Epithelial cell of prostate (primary cell): ENCODE data around the gene TMEM260.
"Not testable (repeated sequence)": the region's sequence is repeated elsewhere in the genome, so short reads cannot be mapped to it uniquely, and the experiment has no call there.

Experiments
- DNase-seq: peaks from one replicate; pipeline ENCODE4 v3.0.0-alpha.2; 2011; ENCODE audit warnings: low read depth, low spot score
- H3K27ac ChIP-seq: fragments of 450-650 bp; 2 replicates; pipeline ENCODE4 v1.5.1; 2017; ENCODE audit warnings: mild to moderate bottlenecking

Gene TMEM260

DNA sequence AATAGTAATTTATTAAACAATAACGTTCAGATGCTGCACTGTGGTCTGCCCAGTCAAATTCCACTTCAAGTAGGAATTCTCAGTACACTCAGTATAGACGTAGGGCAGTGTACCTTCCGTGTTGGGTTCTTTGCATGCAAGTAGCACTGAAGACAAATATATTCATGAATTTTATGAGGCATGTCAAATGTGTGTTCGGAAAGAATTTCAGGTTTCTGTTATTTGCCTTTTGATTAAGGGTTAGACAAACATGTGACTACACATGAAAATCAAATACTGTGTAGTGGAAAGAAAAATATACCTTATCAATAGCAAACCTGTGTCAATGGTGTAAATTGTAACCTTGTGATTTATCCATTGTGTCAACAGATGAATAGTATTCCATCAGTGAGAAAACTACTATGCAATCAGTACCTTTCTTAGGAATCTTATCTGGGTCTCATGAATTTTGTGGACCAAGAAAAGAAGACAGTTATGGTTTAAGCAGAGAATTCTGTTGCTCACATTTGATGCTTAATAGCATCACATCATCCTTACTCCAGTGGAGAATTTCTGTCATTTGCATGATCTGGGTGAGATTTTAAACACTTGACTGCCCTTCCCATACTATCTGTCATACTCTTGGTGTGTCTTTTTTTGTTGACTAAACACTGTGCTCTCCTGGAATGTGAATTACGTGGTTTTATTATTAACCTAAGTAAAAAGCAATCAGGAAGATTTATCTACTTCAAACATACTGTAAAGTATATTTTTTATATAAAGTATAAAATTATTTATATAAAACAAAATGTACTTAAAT is 13.3 kb downstream of the TMEM260 start:
- no peak for DNase-seq
- no peak overlapping the region for H3K27ac ChIP-seq

DNA sequence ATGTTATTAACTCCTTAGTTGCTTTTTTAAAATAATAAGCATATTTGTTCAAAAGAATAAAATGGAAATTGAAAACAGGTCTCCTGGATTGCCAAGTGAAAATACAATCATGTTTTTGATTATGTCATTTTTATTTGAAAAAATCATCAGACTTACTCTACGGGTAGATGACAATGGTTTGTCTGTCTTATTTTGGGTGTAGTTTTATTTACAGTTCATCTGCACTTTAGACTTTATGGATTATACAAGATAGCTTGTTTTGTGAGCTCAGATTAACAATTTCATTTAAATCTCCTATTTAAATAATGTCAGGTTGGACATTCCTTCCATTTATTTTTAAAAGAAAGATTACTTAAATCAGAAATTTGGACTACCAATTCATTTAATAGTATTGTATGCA is 14.8 kb downstream of the TMEM260 start:
- DNase-seq: no peak
- H3K27ac ChIP-seq: no peak overlapping the region

DNA sequence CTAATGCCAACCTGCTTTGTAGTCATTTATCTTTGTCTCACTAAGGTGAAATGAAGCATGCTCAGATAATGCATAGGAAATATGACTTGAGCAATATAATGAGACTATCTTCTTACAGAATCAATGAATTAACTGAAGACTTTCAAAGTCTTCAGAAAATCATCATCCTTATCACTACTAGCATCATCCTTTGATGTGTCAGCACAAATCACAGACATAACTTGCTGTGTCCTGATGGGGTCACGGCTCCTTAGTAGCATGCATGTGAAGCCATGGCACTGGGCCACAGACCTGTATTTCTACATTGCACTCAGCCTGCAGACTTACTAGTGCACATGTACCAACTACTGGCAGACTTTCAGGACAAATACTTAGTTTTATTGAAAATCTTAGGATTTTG is 18.9 kb downstream of the TMEM260 start:
- DNase-seq: no peak
- H3K27ac ChIP-seq: no peak overlapping the region

DNA sequence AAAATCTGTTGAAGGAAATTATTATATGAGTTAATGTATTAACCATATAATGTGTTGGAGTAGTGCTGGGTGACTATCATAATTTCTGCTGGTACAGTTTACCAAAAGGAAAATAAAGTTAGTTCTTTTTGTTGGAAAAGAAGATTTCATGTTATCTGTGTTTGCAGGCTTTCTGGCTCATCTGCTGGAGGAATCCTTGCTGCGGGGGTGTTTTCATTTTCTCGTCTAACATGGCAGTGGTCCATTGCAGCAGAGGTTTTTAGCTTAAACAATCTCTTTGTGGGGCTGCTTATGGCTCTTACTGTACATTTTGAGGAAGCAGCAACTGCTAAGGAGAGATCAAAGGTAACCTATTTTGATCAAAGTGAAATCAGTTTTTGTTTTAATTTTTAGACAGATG is 24.1 kb downstream of the TMEM260 start:
- no peak overlapping the region for H3K27ac ChIP-seq
- DNase-seq: no peak

DNA sequence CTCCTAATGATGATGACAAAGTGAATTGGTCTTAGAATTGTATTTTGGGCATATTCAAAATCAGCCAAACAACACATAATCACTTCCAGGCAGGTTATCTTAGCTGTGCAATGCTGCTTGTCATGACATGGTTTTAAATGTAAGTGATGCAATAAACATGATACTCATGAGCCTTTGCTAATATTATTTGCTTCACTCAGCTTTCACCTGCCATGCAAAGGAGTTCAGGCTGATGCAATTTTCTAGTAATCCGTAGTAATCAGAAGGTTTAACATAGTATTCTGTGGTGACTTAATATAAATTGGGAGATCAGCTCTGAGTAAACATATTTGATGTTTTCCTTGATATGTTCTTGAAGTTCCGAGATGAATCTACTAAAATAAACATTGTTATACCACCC is 29.1 kb downstream of the TMEM260 start:
- DNase-seq: no peak
- H3K27ac ChIP-seq: peak overlapping the region; percentile 90

DNA sequence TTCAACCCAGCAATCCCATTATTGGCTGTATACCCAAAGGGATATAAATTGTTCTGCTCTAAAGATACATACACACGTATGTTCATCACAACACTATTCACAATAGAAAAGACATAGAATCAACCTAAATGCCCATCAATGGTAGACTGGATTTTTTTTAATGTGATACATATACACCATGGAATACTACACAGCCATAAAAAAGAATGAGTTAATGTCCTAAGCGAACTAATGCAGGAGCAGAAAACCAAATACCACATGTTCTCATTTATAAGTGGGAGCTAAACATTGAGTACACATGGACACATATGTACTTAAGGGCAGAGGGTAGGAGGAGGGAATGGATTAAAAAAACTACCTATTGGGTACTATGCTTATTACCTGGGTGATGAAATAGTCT is 32.1 kb downstream of the TMEM260 start:
- not testable (repeated sequence) for DNase-seq, H3K27ac ChIP-seq

DNA sequence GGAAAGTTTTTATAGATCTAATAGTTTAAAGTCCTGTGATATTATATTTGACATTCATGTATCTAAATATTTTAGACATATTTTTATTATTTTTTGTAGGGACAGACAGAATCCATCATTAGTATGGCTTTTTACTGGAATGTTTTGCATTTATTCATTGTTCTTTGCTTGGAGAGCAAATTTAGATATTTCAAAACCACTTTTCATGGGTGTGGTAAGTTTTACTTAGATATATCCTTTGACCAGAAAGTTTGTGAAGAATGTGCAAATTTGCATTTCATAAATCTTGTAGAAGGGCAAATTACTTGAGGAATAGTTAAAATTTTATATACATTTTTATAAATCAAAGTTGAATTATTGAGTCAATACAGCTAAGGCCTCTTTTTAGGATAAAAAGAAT is 37.5 kb downstream of the TMEM260 start:
- no peak overlapping the region for H3K27ac ChIP-seq
- DNase-seq: no peak

DNA sequence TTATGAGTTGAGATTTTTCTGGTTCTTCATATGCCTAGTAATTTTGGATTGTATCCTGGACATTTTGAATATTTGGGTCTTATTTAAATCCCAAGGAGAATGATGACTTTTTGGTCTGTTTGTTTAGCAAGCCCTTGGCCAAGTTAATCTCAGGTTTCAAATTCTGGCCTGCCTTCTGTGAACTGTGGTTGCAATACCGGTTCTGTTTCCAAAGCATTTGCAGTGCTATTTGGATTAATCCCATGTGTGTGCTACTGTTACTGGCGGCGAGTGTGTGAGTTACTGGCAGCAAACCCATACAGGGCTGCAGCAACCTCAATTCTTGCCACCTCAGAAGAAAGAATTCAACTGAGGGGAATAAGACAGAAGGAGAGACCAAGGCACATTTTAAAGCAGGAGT is 51.1 kb downstream of the TMEM260 start:
- no peak overlapping the region for H3K27ac ChIP-seq
- no peak for DNase-seq

DNA sequence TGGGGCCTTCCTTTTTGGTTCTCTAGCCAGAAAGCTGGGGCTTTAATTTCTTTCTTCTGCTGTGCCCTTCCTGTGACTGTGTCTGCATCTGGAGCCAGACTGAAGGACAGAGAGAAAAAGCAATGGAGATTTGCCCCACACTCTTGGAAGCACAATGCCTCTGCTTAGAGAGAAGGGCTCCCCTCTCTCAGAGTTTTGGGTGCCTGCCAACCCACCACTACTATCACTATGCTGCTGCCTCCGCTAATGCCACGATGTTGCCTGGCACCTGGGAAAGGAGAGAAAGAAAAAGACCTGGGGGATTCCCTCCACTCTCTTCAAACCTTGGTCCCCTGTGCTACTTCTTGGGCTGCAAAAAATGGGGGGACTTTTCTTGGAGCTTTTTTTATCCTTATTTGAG is 52.6 kb downstream of the TMEM260 start:
- no peak overlapping the region for H3K27ac ChIP-seq
- DNase-seq: no peak

DNA sequence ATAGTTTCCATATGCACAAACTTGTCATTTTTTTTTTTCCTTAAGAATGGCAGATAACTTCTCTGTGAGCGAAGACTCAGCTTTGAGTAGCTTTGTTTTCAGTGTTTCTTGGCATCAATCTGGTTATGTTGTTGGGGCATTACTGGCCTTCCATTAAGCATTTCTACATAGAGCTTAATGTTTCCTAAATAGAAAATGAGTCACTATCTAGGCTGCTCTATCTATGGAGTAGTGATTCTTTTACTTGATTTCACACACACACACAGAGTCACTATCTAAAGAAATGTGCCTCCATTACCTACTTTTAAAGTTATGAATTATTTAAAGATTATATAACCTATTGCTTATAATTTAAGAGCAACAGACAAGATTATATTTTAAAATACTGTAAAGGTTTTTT is 53.9 kb downstream of the TMEM260 start:
- no peak for DNase-seq
- no peak overlapping the region for H3K27ac ChIP-seq

DNA sequence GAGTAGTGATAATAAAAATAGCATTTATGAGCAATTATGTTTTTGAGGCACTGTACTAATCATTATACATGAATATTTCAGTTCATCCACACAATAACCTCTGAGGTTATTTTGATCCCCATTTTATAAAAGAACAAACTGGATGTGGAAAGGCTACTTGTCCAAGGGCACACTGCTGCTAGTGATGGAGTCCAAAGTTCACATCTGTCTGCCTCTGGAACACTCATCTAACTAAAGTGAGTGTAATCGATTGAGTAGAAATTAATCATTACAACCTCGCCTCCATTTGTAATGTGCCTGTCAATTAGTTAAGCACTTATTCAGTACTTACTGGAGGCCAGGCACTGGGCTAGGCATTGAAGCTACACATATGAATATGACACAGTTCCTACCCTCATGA is 55.4 kb downstream of the TMEM260 start:
- no peak overlapping the region for H3K27ac ChIP-seq

DNA sequence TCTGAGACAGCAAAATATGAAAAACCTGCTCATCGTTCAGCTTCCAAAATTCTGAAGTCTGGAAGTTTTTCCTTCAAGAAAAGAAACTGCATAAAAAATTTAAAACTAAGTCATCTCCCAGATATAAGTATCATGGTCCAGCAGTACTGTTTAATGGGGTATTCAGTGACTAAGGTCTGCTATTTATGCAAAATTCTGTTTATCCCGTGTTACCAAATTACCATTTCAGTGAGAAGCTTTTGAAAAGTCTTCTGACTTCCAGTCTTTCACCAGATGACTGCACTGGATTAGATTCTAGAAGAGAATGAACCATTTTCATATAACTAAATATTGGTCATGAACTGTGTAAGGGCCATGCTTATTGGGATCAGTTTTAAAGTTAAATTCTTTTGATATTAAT is 67.9 kb downstream of the TMEM260 start:
- no peak overlapping the region for H3K27ac ChIP-seq
- no peak for DNase-seq

More for the DNA sequence above, 55.4 kb downstream of the TMEM260 start:
- DNase-seq: no peak

DNA sequence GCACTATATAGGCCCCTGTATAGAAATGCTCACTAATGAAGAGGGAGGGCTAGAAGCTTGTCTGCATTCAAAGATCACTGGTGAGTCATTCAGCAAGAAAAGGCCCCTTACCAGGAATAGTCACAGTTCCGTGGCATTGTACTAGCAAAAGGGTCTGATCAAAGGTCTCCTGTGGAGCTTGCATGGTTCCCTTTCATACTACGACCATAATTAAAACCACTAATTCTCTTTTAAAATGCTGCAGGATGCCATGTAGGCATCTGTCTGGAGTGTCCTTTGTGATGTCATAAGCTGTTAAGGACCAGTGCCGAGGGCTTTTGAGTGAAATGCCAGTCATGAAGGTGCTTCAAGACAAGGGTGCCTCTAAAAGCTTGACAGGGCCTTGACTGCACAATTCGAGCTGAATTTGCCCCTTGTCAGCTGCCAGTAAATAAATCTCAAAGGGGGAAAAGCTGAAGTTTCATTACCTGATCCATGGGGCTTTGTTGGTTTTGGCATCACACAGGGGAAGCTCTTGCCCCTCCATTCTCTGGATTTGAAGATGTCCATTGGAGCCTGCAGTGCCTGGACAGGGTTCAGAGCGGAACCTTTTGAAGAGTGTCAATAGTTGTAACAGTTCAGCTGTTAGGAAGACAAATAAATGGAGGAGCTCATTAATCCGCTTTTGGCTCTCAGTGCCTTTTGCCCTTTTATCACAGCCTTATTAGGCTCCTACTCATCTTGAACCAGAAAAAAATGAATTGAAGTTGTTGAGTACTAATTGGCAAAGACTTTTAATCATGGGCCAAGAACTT is 69.1 kb downstream of the TMEM260 start:
- H3K27ac ChIP-seq: no peak overlapping the region
- DNase-seq: no peak

DNA sequence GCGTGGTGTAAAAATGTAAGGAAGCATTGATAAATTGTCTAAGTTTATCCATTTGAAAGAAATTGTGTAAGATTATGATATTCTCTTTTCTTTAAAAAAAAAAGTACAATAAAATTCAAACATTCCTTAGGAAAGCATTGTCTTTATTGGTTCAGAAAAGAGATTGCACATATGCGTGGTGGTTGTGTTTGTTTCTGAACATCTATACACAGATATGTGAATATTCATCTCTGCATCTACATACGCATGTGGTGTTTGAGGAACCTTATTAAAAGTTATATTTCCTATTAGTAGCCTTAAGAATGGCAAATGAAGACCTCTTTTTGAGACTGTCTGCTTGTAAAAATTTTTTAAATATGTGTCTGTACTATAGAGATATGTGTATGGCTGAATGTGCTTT is 69.8 kb downstream of the TMEM260 start:
- no peak for DNase-seq
- no peak overlapping the region for H3K27ac ChIP-seq

DNA sequence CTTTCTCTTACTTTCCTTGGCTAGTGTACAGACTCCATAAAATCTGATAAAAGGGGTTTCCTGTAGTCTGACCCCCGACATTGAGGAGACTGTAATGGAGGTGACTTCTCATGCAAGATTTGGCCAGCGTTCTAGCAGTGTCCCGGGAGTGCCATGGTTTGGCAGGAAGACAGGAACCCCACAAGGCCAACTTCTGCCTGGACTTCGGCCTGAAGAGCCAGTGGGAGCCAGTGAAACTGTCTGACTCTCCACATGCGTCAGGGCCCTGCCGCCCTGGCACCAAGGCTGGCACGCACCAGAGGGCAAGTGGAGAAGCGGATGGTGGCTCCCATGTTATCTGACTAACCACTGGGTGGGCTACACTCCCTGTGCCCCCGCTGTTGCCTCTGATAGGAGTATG is 70.5 kb downstream of the TMEM260 start:
- H3K27ac ChIP-seq: no peak overlapping the region
- no peak for DNase-seq

DNA sequence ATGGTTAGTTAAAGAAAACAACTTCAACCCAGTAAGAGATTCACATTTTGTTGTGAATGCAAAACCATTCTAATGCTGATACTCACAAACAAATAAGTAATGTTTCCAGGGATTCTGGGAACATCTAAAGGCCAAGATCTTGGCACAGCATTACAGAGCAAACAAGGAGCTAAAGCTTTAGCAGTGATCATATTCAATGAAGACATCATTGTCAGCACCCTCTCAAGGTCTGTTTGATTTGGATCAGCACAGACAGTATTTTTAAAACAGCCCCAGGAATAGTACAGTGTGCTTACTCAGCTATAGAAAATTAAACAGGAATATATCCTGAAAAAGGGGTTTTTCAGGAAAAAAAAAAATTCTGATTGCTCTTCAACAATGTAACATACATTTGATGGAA is 71.4 kb downstream of the TMEM260 start:
- DNase-seq: no peak
- no peak overlapping the region for H3K27ac ChIP-seq

DNA sequence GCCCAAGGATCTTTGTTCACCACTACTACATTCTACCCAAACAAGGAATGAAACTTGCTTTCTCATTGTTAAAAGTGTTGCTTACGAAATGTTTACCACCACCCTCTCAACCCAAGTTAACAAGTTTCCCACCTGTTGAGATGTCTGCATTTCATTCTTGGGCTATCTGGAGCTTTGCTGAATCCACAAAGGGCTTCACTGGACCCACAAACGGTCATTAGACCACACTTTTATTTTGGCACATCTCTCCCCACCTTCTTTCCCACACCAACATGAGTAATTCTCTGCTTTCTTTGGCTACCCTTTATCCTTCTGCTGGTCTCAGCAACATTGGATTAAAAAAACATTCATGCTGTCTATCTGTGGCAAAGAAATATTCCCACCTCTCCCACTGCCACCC is 78.0 kb downstream of the TMEM260 start:
- H3K27ac ChIP-seq: no peak overlapping the region
- no peak for DNase-seq

DNA sequence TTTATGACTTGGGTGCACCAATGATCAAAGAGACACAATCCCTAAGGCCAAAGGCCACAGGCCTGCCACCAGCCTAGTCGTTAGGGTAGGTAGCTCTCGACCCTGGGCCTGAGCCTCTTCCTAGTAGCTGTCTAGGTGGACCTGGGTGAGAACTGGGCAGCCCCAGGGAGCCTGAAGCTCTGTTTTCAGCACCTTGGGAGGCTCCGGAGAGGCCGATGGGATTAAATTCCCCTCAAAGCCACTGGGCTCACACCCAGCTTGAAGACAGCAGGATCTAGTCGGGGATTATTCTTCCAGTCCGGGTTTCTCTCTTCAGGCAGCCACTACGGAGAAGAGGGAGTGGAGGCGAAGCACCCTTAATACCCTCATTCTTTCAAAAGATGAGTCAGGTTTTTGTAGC is 79.8 kb downstream of the TMEM260 start:
- no peak for DNase-seq
- no peak overlapping the region for H3K27ac ChIP-seq

DNA sequence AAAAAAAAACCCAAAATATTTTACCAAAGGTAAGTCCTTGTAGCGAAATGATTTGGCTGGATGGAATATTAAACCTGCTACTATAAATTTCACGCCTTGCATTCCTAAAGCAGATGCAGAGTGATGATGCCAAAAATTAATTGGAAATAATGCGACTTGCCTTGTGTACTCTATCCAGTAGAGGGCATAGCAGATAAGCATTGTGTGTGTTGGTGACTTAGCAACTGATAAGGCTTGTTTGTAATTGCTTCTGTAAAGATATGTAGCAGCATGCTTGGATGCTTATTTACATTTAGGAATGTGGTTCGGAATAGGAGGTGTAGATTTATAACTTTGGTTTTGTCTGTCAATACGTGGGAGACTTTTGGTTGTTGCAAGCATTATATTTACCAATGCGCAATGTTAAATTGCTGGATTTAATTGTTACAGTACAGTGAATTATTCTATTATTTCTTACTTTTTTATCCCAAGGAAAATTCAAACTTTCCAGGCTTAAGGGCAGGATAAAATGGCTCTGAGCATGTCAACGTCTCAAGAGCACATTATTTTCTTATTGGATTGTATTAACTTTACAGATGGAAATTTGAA is 80.5 kb downstream of the TMEM260 start:
- no peak overlapping the region for H3K27ac ChIP-seq
- DNase-seq: no peak

DNA sequence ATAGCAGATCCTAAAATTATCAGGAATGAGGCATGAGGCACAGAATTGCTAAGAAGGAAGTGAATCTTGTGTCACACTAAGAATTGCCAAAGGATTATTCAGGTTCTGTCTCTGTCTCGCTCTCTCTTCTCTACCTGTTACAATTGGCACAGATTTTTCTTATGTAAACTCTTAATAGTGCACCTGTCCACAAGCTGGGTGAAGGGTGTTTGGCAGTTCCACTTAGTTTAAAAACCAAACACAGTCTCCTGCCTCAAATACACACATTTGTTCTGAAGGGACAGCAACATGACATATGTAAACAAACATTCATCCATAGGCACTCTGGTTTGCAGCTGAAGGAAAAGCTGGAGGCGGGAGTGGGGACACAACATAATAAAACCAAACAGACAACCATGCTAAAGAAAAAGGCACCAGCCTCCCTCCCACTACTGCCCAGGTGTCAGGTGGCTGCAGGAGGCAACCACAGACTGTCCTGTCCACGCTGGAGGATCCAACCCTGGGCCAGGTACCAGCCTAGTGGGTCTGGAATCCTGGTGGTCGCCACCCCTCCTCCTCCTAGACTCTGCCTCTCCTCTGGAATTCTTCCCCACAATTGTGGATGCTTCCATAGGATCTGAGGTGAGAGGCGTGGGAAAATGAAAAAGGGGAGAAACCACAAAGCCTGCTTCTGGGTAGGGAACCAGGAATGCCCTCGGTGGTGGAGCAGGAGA is 81.2 kb downstream of the TMEM260 start:
- no peak for DNase-seq
- H3K27ac ChIP-seq: no peak overlapping the region

DNA sequence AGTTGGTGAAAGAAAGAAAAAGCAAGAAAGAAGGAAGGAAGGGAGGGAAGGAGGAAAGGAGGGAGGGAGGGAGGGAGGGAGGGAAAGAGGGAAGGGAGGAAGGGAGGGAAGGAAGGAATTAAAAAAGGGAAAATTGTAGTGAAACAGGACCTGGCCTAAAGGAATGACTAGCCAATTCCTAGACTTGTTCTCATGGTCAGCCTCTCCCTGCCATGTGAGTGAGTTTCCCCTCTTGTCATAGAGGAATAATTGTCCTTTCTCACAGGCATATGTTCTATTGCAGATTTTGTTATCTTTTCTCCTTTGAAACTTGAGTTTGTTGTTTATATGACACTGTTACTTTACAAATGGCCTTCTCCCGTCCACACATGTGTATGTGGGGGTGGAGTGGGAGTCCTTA is 81.9 kb downstream of the TMEM260 start:
- no peak for DNase-seq
- no peak overlapping the region for H3K27ac ChIP-seq
